Activated naive CD4-positive, alpha-beta T cell treated with anti-CD3 and anti-CD28 coated beads, Interleukin-2, amount 50 U/mL, for 24 hours (primary cell): ENCODE data around the gene RTL5.
A peak's percentile ranks its signal among the peaks of the same experiment; 100 is the strongest.

Experiments
- H3K27ac Mint-ChIP-seq: one replicate; pipeline ENCODE4 v1.8.0; 2021; ENCODE audit warnings: mild to moderate bottlenecking, mixed read lengths
- H3K27me3 Mint-ChIP-seq: one replicate; pipeline ENCODE4 v1.8.0; 2021; ENCODE audit warnings: mixed read lengths
- H3K36me3 Mint-ChIP-seq: one replicate; pipeline ENCODE4 v1.8.0; 2021; ENCODE audit warnings: mixed read lengths
- H3K4me1 Mint-ChIP-seq: one replicate; pipeline ENCODE4 v1.8.0; 2021; ENCODE audit warnings: mixed read lengths
- H3K4me3 Mint-ChIP-seq: one replicate; pipeline ENCODE4 v1.8.0; 2021; ENCODE audit warnings: mild to moderate bottlenecking, mixed read lengths
- H3K9me3 Mint-ChIP-seq: one replicate; pipeline ENCODE4 v1.8.0; 2021; ENCODE audit warnings: mixed read lengths

The RTL5 gene

GRCh38 chrX:72137846-72138495 lies 6.3 kb upstream of the RTL5 start:
- H3K4me1 Mint-ChIP-seq, result peaks cover 10% of the 10 kb centered on the region
- H3K9me3 Mint-ChIP-seq, result no peaks in the 10 kb centered on the region
- peaks cover 2% of the 10 kb centered on the region for H3K27me3 Mint-ChIP-seq
- no peak overlapping the region for H3K27ac Mint-ChIP-seq
- H3K4me3 Mint-ChIP-seq, result no peak overlapping the region
- peaks cover 1% of the 10 kb centered on the region for H3K36me3 Mint-ChIP-seq

- Mint-ChIP-seq H3K4me3 (no peak overlapping the region), H3K4me1 (no peaks in the 10 kb centered on the region), H3K9me3 (no peaks in the 10 kb centered on the region), H3K27me3 (peaks cover 13% of the 10 kb centered on the region), H3K27ac (no peak overlapping the region), H3K36me3 (no peaks in the 10 kb centered on the region)
Observed at GRCh38 chrX:72133851-72134546, 2.3 kb upstream of the RTL5 start.

- Mint-ChIP-seq H3K27me3 (peaks cover 13% of the 10 kb centered on the region), H3K4me1 (no peaks in the 10 kb centered on the region)
Observed at GRCh38 chrX:72132456-72132855, 741 bp upstream of the RTL5 start.

GRCh38 chrX:72130762-72131250 lies 909 bp downstream of the RTL5 start:
- no peaks in the 10 kb centered on the region for H3K4me1 Mint-ChIP-seq
- H3K27ac Mint-ChIP-seq, result no peak overlapping the region
- no peaks in the 10 kb centered on the region for H3K9me3 Mint-ChIP-seq
- H3K36me3 Mint-ChIP-seq, result no peaks in the 10 kb centered on the region
- H3K27me3 Mint-ChIP-seq, result peaks cover 13% of the 10 kb centered on the region
- no peak overlapping the region for H3K4me3 Mint-ChIP-seq

More at GRCh38 chrX:72132456-72132855, 741 bp upstream of the RTL5 start:
- Mint-ChIP-seq H3K27ac (peak overlapping the region; percentile 62), H3K36me3 (no peaks in the 10 kb centered on the region), H3K4me3 (peak overlapping the region; percentile 36), H3K9me3 (no peaks in the 10 kb centered on the region)

GRCh38 chrX:72130156-72130761 lies 1.5 kb downstream of the RTL5 start:
- H3K27ac Mint-ChIP-seq, result no peak overlapping the region
- H3K27me3 Mint-ChIP-seq, result peaks cover 13% of the 10 kb centered on the region
- H3K4me3 Mint-ChIP-seq, result peak overlapping the region; percentile 7
- H3K9me3 Mint-ChIP-seq, result no peaks in the 10 kb centered on the region
- no peaks in the 10 kb centered on the region for H3K36me3 Mint-ChIP-seq
- H3K4me1 Mint-ChIP-seq, result no peaks in the 10 kb centered on the region

GRCh38 chrX:72129661-72130060 lies 2.1 kb downstream of the RTL5 start:
- no peaks in the 10 kb centered on the region for H3K4me1 Mint-ChIP-seq

GRCh38 chrX:72128881-72129280 lies 2.8 kb downstream of the RTL5 start:
- no peaks in the 10 kb centered on the region for H3K9me3 Mint-ChIP-seq

More at GRCh38 chrX:72129661-72130060, 2.1 kb downstream of the RTL5 start:
- peak overlapping the region; percentile 70 for H3K27ac Mint-ChIP-seq
- H3K36me3 Mint-ChIP-seq, result no peaks in the 10 kb centered on the region
- peaks cover 13% of the 10 kb centered on the region for H3K27me3 Mint-ChIP-seq
- no peaks in the 10 kb centered on the region for H3K9me3 Mint-ChIP-seq
- no peak overlapping the region for H3K4me3 Mint-ChIP-seq

GRCh38 chrX:72128183-72128834 lies 3.4 kb downstream of the RTL5 start:
- Mint-ChIP-seq H3K4me3 (no peak overlapping the region), H3K9me3 (no peaks in the 10 kb centered on the region), H3K27ac (no peak overlapping the region), H3K27me3 (peaks cover 11% of the 10 kb centered on the region), H3K36me3 (no peaks in the 10 kb centered on the region), H3K4me1 (no peaks in the 10 kb centered on the region)

More at GRCh38 chrX:72128881-72129280, 2.8 kb downstream of the RTL5 start:
- no peak overlapping the region for H3K4me3 Mint-ChIP-seq
- no peaks in the 10 kb centered on the region for H3K4me1 Mint-ChIP-seq
- H3K27me3 Mint-ChIP-seq, result peaks cover 11% of the 10 kb centered on the region
- no peak overlapping the region for H3K27ac Mint-ChIP-seq
- no peaks in the 10 kb centered on the region for H3K36me3 Mint-ChIP-seq

- H3K27me3 Mint-ChIP-seq, result peaks cover 9% of the 10 kb centered on the region
- peaks cover 4% of the 10 kb centered on the region for H3K4me1 Mint-ChIP-seq
- H3K4me3 Mint-ChIP-seq, result no peak overlapping the region
- H3K27ac Mint-ChIP-seq, result no peak overlapping the region
- no peaks in the 10 kb centered on the region for H3K36me3 Mint-ChIP-seq
- H3K9me3 Mint-ChIP-seq, result no peaks in the 10 kb centered on the region
Observed at GRCh38 chrX:72127332-72127731, 4.4 kb downstream of the RTL5 start.

GRCh38 chrX:72126539-72127140 lies 5.1 kb downstream of the RTL5 start:
- no peaks in the 10 kb centered on the region for H3K36me3 Mint-ChIP-seq
- H3K27me3 Mint-ChIP-seq, result peaks cover 6% of the 10 kb centered on the region
- no peak overlapping the region for H3K4me3 Mint-ChIP-seq
- H3K9me3 Mint-ChIP-seq, result no peaks in the 10 kb centered on the region
- no peak overlapping the region for H3K27ac Mint-ChIP-seq
- H3K4me1 Mint-ChIP-seq, result peaks cover 7% of the 10 kb centered on the region

GRCh38 chrX:72126048-72126415 lies 5.7 kb downstream of the RTL5 start:
- Mint-ChIP-seq H3K4me3 (no peak overlapping the region), H3K4me1 (peaks cover 11% of the 10 kb centered on the region), H3K27me3 (peaks cover 6% of the 10 kb centered on the region), H3K27ac (no peak overlapping the region), H3K9me3 (no peaks in the 10 kb centered on the region), H3K36me3 (no peaks in the 10 kb centered on the region)

GRCh38 chrX:72125331-72126047 lies 6.2 kb downstream of the RTL5 start:
- H3K4me3 Mint-ChIP-seq, result no peak overlapping the region

GRCh38 chrX:72124540-72125201 lies 7.0 kb downstream of the RTL5 start:
- no peak overlapping the region for H3K4me3 Mint-ChIP-seq
- H3K9me3 Mint-ChIP-seq, result no peaks in the 10 kb centered on the region
- no peak overlapping the region for H3K27ac Mint-ChIP-seq
- peaks cover 1% of the 10 kb centered on the region for H3K27me3 Mint-ChIP-seq
- H3K36me3 Mint-ChIP-seq, result no peaks in the 10 kb centered on the region
- H3K4me1 Mint-ChIP-seq, result peaks cover 14% of the 10 kb centered on the region

More at GRCh38 chrX:72125331-72126047, 6.2 kb downstream of the RTL5 start:
- H3K4me1 Mint-ChIP-seq, result peaks cover 14% of the 10 kb centered on the region
- peak overlapping the region; percentile 33 for H3K27ac Mint-ChIP-seq
- no peaks in the 10 kb centered on the region for H3K36me3 Mint-ChIP-seq
- H3K9me3 Mint-ChIP-seq, result no peaks in the 10 kb centered on the region
- peaks cover 6% of the 10 kb centered on the region for H3K27me3 Mint-ChIP-seq

- no peak overlapping the region for H3K27ac Mint-ChIP-seq
- H3K4me1 Mint-ChIP-seq, result peaks cover 14% of the 10 kb centered on the region
- no peaks in the 10 kb centered on the region for H3K9me3 Mint-ChIP-seq
- H3K27me3 Mint-ChIP-seq, result no peaks in the 10 kb centered on the region
- no peak overlapping the region for H3K4me3 Mint-ChIP-seq
- no peaks in the 10 kb centered on the region for H3K36me3 Mint-ChIP-seq
Observed at GRCh38 chrX:72123471-72124185, 8.1 kb downstream of the RTL5 start.
